Measurements from ENCODE around the gene MRPL46. TPM values are rescaled to one million over a fixed set of nuclear protein-coding genes. Genes with fewer than 3 reads are reported as not detected.
A peak's percentile ranks its signal among the peaks of the same experiment; 100 is the strongest.

MRPL46 gene
- total RNA-seq, 1 donor from 2014 or later, result 24.9 TPM

DNA sequence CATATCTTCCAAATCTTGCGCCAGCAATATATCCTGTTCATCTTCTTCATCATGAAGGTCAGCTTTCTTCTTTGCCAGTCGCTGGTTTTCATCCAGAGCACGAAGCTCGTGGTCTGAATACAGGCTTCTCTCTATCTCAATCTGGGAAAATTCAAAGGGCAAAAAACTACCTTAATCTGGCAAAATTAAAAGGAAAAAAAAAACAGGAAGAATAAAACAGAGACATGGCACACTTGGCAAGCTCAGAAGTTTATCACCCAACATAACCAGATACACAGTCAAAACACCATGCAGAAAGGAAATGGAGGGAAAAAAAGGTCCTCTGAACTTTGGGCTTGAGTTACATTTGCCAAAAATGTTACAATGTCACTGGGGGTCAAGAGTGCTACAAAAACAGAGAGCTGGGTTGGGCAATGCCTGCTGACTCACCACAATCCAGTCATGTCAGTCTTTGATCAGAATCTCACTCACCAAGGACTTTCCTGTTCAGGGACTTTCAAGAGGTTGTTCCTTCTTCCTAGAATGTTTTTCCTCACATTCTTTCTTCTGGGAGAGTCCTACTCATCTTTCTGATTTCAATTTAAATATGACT is 1.5 kb downstream of the MRPL46 start:
- Mint-ChIP-seq H3K36me3 (ENCODE audit: insufficient read depth) (peaks cover 9% of the 10 kb centered on the region), H3K27ac (no peak overlapping the region), H3K4me1 (ENCODE audit: low read depth) (peaks cover 17% of the 10 kb centered on the region), H3K9me3 (ENCODE audit: low read depth) (no peaks in the 10 kb centered on the region), H3K27me3 (no peaks in the 10 kb centered on the region), H3K4me3 (ENCODE audit: low read depth) (peak overlapping the region; percentile 95)
- no peak for DNase-seq (ENCODE audit: low spot score, unreplicated experiment)
- TF ChIP-seq, protein P1, sequence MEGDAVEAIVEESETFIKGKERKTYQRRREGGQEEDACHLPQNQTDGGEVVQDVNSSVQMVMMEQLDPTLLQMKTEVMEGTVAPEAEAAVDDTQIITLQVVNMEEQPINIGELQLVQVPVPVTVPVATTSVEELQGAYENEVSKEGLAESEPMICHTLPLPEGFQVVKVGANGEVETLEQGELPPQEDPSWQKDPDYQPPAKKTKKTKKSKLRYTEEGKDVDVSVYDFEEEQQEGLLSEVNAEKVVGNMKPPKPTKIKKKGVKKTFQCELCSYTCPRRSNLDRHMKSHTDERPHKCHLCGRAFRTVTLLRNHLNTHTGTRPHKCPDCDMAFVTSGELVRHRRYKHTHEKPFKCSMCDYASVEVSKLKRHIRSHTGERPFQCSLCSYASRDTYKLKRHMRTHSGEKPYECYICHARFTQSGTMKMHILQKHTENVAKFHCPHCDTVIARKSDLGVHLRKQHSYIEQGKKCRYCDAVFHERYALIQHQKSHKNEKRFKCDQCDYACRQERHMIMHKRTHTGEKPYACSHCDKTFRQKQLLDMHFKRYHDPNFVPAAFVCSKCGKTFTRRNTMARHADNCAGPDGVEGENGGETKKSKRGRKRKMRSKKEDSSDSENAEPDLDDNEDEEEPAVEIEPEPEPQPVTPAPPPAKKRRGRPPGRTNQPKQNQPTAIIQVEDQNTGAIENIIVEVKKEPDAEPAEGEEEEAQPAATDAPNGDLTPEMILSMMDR (IDR thresholded peaks at IDR 0.05; ENCODE audit: unreplicated experiment), result no peak

DNA sequence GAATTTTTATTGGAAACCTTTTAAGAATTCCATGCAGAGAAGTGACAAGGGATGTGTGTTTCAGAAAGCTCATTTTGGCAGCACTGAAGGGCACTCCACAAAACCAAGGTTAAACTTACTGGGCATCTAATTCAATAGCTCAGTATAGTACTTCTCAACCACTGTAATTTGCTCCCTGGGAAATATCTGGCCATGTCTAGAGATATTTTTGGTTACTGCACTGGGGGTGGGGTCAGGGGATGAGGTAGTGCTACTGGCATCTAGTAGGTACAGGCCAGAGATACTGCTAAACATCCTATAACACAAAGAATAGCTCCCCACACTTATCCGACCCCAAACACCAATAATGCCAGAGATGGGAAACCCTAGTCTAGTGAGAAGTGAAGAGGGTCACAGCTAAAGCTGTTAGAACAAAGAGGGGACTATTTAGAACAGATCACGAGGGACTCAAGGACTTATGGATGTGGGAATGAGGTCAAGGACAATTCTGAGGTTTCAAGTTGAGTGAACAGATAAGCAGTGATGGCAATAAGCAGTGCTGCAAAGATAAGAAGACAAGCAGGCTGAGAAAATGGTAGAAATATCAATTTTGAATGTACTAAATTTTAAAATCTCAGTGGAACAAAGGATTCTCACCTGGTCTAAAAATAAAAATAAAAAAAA is 3.2 kb downstream of the MRPL46 start:
- Mint-ChIP-seq H3K36me3 (ENCODE audit: insufficient read depth) (peaks cover 10% of the 10 kb centered on the region), H3K4me1 (ENCODE audit: low read depth) (peaks cover 17% of the 10 kb centered on the region), H3K9me3 (ENCODE audit: low read depth) (no peaks in the 10 kb centered on the region), H3K27ac (no peak overlapping the region), H3K27me3 (no peaks in the 10 kb centered on the region), H3K4me3 (ENCODE audit: low read depth) (no peak overlapping the region)
- TF ChIP-seq, protein P1 (IDR thresholded peaks at IDR 0.05; ENCODE audit: unreplicated experiment), result no peak
- no peak for DNase-seq (ENCODE audit: low spot score, unreplicated experiment)

DNA sequence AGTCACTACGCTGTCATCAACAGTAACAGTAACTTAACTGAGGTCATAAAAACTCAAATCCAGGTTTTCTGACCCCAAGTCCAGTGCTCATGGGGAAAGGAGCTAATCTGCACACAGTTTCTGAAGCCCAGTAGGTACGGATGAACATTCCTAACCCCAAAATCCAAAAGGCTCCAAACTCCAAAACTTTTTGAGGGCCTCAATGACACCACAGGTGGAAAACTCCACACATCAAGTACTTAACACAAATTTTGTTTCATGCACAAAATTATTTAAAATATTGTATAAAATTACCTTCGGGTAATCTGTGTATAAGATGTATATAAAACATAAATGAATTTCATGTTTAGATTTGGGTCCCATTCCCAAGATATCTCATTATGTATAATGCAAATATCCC is 10.5 kb downstream of the MRPL46 start:
- Mint-ChIP-seq H3K36me3 (ENCODE audit: insufficient read depth) (peaks cover 4% of the 10 kb centered on the region), H3K4me3 (ENCODE audit: low read depth) (no peak overlapping the region), H3K27ac (no peak overlapping the region), H3K27me3 (peaks cover 5% of the 10 kb centered on the region), H3K9me3 (ENCODE audit: low read depth) (no peaks in the 10 kb centered on the region), H3K4me1 (ENCODE audit: low read depth) (no peaks in the 10 kb centered on the region)
- DNase-seq (ENCODE audit: low spot score, unreplicated experiment), result no peak
- TF ChIP-seq, protein P1 (IDR thresholded peaks at IDR 0.05; ENCODE audit: unreplicated experiment), result no peak

DNA sequence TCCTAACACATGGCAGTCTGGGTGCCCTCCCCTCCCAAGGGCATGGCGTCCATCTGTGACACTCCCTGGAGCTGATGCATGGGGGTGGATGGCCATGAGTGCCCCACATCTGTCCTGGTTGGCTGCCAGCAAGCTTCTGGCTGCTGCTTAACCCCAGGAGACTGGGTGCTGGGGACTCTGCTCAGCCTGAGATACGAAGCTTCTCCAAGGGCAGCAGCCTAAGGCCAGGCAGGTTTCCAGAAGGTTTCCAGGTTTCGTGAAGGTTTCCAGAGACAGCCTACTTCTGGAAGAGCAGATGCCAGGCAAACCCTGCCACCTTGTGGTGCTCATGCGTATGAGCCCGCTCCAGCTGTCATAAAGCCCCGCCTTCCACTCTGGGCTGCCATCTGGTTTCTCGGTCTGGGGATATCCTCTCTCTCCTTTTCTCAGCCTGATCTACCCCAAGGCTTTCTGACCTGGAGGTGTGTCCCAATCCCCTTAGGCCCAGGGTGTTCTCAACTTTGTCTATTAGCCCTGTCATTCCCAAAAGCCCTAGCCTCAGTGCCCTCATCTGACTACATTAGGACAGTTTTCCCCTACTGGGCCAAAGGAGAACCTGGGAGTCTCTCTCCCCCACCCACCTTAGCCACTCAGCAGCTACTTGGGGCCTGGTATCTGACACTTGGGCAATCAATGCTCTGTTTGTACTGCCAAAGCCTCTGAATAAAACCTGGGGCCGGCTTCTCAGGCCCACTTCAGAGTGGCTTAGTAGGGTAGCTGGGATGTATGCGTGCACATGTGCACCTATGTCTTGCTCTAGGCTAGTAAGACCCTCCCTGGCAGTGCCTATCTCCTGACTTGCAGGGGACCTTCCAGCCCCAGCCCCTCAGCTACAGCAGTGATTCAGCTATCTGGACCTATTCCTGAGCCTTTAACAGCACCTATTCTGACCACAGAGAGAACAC is 12.0 kb downstream of the MRPL46 start:
- TF ChIP-seq, protein P1 (IDR thresholded peaks at IDR 0.05; ENCODE audit: unreplicated experiment), result peak; percentile 72
- H3K4me1 Mint-ChIP-seq (ENCODE audit: low read depth), result no peaks in the 10 kb centered on the region
- no peaks in the 10 kb centered on the region for H3K36me3 Mint-ChIP-seq (ENCODE audit: insufficient read depth)
- H3K4me3 Mint-ChIP-seq (ENCODE audit: low read depth), result no peak overlapping the region
- H3K9me3 Mint-ChIP-seq (ENCODE audit: low read depth), result no peaks in the 10 kb centered on the region
- no peak overlapping the region for H3K27ac Mint-ChIP-seq
- DNase-seq (ENCODE audit: low spot score, unreplicated experiment), result peak; percentile 27
- peaks cover 11% of the 10 kb centered on the region for H3K27me3 Mint-ChIP-seq

DNA sequence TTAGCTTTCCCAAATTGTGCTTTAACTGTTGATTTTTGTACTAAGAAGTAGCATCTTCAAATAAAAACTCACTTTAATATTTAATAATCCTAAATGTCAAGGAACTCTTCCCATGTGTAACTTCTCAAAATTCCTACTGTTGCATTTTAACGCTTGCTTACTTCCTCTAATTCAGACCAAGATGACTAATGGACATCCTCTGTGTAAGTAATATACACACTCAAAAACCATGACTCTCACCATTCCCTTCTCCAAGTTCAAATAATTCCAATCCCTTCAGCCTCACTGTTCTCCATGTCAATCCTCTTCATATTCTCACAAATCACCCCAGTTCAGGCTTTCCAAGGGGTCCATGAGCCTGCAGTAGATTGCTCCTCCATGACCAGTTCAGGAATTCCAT is 13.0 kb downstream of the MRPL46 start:
- no peak for DNase-seq (ENCODE audit: low spot score, unreplicated experiment)
- H3K4me3 Mint-ChIP-seq (ENCODE audit: low read depth), result no peak overlapping the region
- no peaks in the 10 kb centered on the region for H3K36me3 Mint-ChIP-seq (ENCODE audit: insufficient read depth)
- H3K4me1 Mint-ChIP-seq (ENCODE audit: low read depth), result no peaks in the 10 kb centered on the region
- no peaks in the 10 kb centered on the region for H3K9me3 Mint-ChIP-seq (ENCODE audit: low read depth)
- no peak overlapping the region for H3K27ac Mint-ChIP-seq
- TF ChIP-seq, protein P1 (IDR thresholded peaks at IDR 0.05; ENCODE audit: unreplicated experiment), result no peak
- H3K27me3 Mint-ChIP-seq, result peaks cover 15% of the 10 kb centered on the region
